ENCODE results near the gene SCAP. TPM values are rescaled to one million over a fixed set of nuclear protein-coding genes. Genes with fewer than 3 reads are reported as not detected.
"Not testable (repeated sequence)": the region's sequence is repeated elsewhere in the genome, so short reads cannot be mapped to it uniquely, and the experiment has no call there.

SCAP gene
- total RNA-seq = 86.3 and 87.2 TPM in 2 replicates

DNA sequence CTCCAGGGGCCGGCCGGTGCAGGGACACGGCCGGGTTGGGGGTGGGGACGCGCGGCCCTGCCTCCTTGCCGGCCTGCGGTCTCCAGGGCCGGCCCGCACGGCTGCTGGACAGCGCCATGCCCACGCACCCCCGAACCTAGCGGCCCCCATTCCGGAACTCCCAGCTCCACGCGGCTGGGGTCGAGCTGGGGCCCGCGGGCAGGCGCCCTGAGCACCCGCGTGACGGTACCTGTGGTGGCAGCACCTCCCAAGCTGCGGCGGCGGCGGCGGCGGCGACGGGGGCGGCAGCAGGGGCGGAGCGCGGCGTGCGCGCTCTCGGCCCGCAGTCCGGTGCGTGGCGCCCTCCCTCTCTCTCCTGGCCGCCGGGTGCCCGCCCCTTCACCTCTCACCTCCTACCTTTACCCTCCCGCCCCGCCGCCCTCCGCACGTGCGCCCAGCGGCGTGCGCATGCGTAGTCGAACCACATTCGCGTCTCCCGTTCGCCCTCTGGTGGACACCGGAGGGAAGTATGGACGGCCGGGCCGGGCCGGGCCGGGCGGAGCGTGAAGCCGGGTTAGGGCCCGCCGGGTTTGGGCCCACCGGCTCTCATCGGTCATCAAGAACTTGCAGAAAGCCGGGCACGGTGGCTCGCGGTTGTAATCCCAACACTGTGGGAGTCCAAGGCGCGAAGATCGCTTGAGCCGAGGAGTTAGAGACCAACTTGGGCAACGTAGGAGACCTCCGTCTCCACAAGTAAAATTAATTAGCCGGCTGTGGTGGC lies at the start of gene SCAP:
Gene SCAP, minus strand, starts transcription at position 372 of the 760 bp plus-strand sequence. CDS start 32,948 bp downstream, outside the sequence.
- peaks cover 25% of the 10 kb centered on the region for H3K4me1 Mint-ChIP-seq
- H3K36me3 Mint-ChIP-seq (ENCODE audit: low read depth) = peaks cover 5% of the 10 kb centered on the region
- H3K9me3 Mint-ChIP-seq = no peaks in the 10 kb centered on the region
- intact Hi-C loops (cut with micrococcal nuclease) = loop anchor here (1.0 to 10.0 kb wide), 5 partner anchors 9 to 521 kb away; partner anchors contain the start of genes ELP6, KIF9 and KLHL18
- H3K27me3 Mint-ChIP-seq = peaks cover 2% of the 10 kb centered on the region
- H3K4me3 Mint-ChIP-seq = peak within 1 kb of the TSS; percentile 88
- H3K27ac Mint-ChIP-seq = peak within 1 kb of the TSS; percentile 94
- peak; percentile 99 for DNase-seq

DNA sequence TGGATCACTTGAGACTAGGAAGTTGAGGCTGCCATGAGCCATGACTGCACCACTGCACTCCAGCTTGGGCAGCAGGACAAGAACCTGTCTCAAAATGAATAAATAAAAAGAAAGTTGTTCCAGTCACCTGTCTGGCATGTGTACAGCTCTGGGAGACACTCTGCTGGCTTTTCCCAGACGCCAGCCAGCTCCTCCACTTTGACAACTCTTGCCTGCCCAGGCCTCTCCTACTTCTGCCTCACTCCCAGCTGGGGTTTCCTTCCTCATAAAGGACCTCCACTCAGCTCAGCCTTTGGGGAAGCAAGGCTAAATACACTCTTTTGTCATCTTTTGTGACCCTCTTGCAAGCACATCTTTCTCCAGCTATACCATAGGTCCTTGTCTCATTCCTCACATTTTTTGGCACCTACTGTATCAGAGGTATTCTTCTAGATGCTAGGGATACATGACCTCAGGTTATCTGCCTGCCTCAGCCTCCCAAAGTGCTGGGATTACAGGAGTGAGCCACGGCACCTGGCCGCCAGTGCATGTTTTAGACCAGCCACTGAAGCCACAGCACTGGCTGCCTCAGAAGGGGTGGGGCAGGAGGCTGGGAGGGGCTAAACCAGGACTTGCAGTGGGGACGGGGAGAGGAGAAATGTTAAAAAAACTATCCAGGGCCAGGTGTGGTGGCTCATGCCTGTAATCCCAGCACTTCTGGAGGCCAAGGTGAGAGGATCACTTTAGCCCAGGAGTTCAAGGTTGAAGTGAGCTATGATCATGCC lies 47.8 kb upstream of the SCAP start:
- intact Hi-C loops (cut with micrococcal nuclease) = loop anchor here (5.0 to 10.0 kb wide), 2 partner anchors 54 to 631 kb away; partner anchors contain the start of gene CSPG5
- H3K4me1 Mint-ChIP-seq = peaks cover 4% of the 10 kb centered on the region

DNA sequence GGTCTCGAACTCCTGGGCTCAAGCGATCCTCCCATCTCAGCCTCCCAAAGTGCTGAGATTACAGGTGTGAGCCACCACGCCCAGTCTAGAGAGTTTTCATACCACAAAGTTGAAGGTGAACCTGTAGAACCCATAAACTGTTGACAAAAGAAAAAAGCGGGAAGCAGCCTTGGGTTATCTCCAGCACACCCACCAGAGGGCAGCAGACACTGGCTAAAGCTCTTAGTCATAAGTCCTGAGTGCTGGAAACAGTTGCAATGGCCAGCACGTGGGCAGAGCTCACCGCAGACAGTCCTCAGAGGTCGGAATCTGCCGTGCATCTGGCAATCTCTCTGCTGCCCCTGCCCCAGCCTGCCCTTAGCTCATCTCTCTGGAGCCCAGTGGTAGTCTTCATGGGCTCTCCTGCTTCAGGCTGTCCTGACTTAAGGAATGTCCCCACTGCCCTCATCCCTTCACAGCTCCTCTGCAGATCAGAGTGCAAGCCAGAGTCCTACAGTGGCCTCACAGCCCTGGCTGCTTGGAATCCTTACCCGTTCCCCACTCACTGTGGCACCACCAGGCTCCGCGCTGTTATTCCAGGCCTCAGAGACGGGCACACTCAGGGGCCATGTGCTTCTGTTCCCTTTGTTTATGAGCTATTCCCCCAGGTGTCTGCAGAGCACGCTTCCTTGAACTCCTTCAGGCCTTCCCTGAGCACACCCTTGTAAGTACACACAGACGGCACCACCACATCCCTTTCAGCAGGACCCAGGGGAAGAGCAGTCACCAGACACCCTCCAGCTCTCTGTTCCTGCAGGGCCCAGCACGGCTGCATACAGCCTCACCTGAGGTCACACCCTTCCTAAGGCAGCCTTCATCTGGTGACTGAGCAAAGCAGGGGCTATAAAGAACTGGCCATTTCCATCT lies 46.6 kb upstream of the SCAP start:
- Mint-ChIP-seq H3K27ac (peak overlapping the region; percentile 41), H3K4me3 (no peak overlapping the region), H3K9me3 (no peaks in the 10 kb centered on the region), H3K36me3 (ENCODE audit: low read depth) (no peaks in the 10 kb centered on the region), H3K27me3 (no peaks in the 10 kb centered on the region), H3K4me1 (peaks cover 4% of the 10 kb centered on the region)
- DNase-seq = peak; percentile 93
- intact Hi-C loops (cut with micrococcal nuclease) = loop anchor here (1.0 to 10.0 kb wide), 5 partner anchors 55 to 632 kb away; partner anchors contain the start of gene CSPG5

More for the DNA sequence above, 47.8 kb upstream of the SCAP start:
- Mint-ChIP-seq H3K4me3 (no peak overlapping the region), H3K9me3 (peaks cover 4% of the 10 kb centered on the region), H3K36me3 (ENCODE audit: low read depth) (no peaks in the 10 kb centered on the region), H3K27ac (no peak overlapping the region), H3K27me3 (no peaks in the 10 kb centered on the region)
- no peak for DNase-seq

DNA sequence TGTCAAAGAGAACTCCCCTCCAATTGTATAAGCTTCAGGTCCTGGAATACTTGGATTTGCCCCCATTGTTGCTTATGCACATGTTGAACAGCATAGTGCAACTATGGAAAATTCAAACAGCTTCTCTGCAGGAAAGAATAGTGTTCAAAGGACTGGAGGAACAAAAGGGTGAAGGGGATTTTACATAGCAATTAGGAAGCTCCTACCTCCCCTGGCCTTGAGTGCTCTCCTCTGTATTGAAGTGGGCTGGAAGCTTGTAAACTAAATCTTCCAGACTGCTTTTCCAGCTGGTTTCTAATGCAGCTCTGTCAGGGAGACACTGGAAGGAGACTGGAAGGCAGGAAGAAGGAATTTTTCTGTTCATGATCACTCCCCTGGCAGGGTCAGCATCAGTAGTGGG lies 45.0 kb upstream of the SCAP start:
- no peaks in the 10 kb centered on the region for H3K36me3 Mint-ChIP-seq (ENCODE audit: low read depth)
- H3K27ac Mint-ChIP-seq = no peak overlapping the region
- H3K4me3 Mint-ChIP-seq = no peak overlapping the region
- intact Hi-C loops (cut with micrococcal nuclease) = loop anchor here (5.0 to 10.0 kb wide), 2 partner anchors 57 to 634 kb away; partner anchors contain the start of gene CSPG5
- peaks cover 2% of the 10 kb centered on the region for H3K27me3 Mint-ChIP-seq
- H3K9me3 Mint-ChIP-seq = no peaks in the 10 kb centered on the region
- H3K4me1 Mint-ChIP-seq = peaks cover 4% of the 10 kb centered on the region
- DNase-seq = no peak

DNA sequence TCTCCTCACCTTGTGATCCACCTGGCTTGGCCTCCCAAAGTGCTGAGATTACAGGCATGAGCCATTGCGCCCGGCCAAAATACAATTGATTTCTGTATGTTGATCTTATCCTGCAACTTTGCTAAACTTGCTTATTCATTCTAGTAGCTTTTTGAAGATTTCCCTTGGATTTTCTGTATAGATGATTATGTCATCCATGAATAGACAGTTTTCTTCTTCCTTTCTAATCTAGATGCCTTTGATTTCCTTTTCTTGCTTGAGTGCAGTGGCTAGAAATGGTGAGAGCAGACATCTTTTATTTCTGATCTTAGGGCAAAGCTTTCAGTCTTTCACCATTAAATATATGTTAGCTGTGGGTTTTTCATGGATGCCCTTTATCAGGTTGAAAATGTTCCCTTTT lies 42.2 kb upstream of the SCAP start:
- Mint-ChIP-seq H3K27ac (no peak overlapping the region), H3K27me3 (peaks cover 13% of the 10 kb centered on the region), H3K4me3 (no peak overlapping the region), H3K36me3 (ENCODE audit: low read depth) (peaks cover 1% of the 10 kb centered on the region), H3K9me3 (no peaks in the 10 kb centered on the region), H3K4me1 (peaks cover 8% of the 10 kb centered on the region)
- no peak for DNase-seq
- intact Hi-C loops (cut with micrococcal nuclease) = no loop called here

DNA sequence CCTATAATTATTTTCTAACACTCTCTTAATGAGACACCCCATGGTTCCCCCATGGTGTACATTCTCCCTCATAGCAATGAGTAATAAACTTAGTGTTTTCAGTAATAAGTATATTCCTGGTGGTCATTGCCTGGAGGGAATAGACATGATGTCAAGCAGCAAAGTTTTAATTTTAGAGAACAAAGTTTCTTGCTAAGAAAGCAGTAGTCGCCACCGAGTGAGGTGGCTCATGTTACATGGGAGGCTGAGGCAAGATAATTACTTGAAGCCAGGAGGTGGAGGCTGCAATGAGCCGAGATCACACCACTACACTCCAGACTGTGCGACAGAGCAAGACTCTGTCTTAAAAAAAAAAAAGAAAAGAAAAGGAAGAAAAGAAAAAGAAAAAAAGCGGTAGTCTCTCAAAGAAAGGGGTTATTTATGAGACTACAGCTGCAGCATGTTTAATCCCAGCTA lies 40.2 kb upstream of the SCAP start:
- DNase-seq = no peak
- Mint-ChIP-seq H3K4me3 (no peak overlapping the region), H3K9me3 (no peaks in the 10 kb centered on the region), H3K27ac (no peak overlapping the region), H3K27me3 (peaks cover 13% of the 10 kb centered on the region), H3K36me3 (ENCODE audit: low read depth) (peaks cover 7% of the 10 kb centered on the region), H3K4me1 (peaks cover 14% of the 10 kb centered on the region)
- intact Hi-C loops (cut with micrococcal nuclease) = no loop called here

DNA sequence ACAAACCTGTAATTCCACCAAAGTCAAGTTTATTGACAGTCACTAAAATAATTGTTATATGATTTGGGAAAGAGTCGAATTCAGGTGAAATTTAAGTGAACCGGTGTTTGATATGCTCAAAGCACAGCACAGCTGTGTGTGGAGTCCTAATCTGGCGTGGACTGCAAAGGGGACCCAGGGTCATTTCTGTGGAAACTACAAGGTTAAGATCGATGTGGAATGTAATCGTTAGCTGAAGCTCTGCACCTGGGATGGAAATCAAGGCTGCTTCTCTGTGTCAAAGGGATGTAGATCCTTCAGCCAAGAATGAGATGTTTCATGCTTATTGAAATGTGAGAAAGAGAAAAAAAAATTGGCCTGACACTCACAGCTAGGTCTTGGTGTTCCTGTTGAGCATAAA lies 39.4 kb upstream of the SCAP start:
- H3K27ac Mint-ChIP-seq = peak overlapping the region; percentile 88
- H3K9me3 Mint-ChIP-seq = no peaks in the 10 kb centered on the region
- H3K4me1 Mint-ChIP-seq = peaks cover 17% of the 10 kb centered on the region
- DNase-seq = no peak
- peaks cover 13% of the 10 kb centered on the region for H3K27me3 Mint-ChIP-seq
- intact Hi-C loops (cut with micrococcal nuclease) = no loop called here
- peaks cover 11% of the 10 kb centered on the region for H3K36me3 Mint-ChIP-seq (ENCODE audit: low read depth)
- peak overlapping the region; percentile 81 for H3K4me3 Mint-ChIP-seq

DNA sequence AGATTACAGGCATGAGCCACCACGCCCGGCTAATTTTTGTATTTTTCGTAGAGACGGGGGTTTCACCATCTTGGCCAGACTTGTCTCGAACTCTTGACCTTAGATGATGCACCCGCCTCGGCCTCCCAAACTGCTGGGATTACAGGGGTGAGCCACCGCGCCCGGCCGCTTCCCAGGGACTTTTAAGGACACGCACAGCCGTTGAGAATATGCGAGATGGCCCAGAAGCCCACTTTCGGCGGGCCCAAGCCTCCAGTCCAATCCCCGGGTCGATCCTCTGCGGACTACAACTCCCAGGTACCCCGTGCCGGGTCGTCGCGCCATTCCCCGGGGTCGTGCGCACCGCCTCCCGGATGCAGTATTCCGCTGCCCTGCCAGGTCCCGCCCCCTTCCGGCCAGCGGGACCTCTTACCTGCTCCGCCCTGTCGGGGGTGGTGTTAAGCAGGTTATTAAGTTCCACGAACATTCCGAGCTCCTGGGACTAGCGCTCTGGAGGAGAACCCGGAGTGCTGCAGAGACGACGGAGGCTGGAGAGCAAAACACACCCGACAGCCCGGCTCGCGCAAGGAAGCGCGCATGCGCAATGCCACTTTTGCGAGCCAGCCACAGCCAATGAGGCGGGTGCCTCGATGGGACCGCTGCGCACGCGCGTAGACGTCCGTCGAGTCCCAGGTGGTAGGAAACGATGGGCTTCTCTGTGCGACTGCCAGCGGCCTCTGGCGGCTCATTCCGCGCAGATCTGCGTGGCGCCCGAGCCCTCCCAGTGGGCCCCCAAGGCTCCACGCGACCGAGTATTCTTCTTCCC lies 37.6 kb upstream of the SCAP start, which contains the start of gene ELP6:
Gene ELP6, minus strand, starts transcription at position 588 of the 805 bp plus-strand sequence. Its CDS starts 122 bp downstream, at position 466.
- no peaks in the 10 kb centered on the region for H3K9me3 Mint-ChIP-seq
- peaks cover 13% of the 10 kb centered on the region for H3K27me3 Mint-ChIP-seq
- peak within 1 kb of the TSS; percentile 98 for H3K4me3 Mint-ChIP-seq
- H3K27ac Mint-ChIP-seq = peak within 1 kb of the TSS; percentile 98
- H3K36me3 Mint-ChIP-seq (ENCODE audit: low read depth) = peaks cover 24% of the 10 kb centered on the region
- peaks cover 17% of the 10 kb centered on the region for H3K4me1 Mint-ChIP-seq
- intact Hi-C loops (cut with micrococcal nuclease) = loop anchor here (1.0 to 2.0 kb wide), 6 partner anchors 38 to 575 kb away; partner anchors contain the start of genes DHX30, SCAP and SMARCC1
- DNase-seq = peak; percentile 99

DNA sequence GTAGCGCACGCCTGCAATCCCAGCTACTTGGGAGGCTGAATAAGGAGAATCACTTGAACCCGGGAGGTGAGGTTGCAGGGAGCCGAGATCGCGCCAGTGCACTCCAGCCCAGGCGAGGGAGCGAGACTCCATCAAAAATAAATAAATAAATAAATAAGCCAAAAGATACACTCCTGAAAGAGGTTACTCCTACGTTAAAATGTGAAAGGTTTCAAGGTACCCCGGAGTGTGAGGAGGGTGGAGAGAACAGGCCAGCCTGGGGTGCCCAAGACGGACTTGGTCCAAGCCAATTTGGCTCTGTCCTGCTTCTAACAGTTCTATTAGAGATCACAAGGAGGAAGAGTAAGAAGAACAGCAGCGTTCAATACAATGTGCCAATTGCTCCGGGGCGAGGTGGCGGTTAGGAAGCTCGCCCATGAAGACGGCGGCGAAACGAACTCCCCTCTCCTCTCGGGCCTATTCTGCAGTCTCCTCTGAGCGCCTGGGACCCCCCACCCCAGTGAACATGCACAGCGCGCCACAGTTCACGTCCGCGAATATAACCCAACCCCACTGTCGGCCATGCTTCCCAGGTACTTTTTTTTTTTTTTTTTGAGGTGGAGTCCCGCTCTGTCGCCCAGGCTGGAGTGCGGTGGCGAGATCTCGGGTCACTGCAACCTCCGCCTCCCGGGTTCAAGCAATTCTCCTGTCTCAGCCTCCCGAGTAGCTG lies 36.8 kb upstream of the SCAP start:
- intact Hi-C loops (cut with micrococcal nuclease) = loop anchor here (1.0 to 2.0 kb wide), 6 partner anchors 37 to 576 kb away; partner anchors contain the start of genes DHX30, SCAP and SMARCC1
- peak overlapping the region; percentile 98 for H3K27ac Mint-ChIP-seq
- H3K36me3 Mint-ChIP-seq (ENCODE audit: low read depth) = peaks cover 28% of the 10 kb centered on the region
- peak; percentile 83 for DNase-seq
- no peaks in the 10 kb centered on the region for H3K9me3 Mint-ChIP-seq
- H3K4me3 Mint-ChIP-seq = peak overlapping the region; percentile 98
- H3K27me3 Mint-ChIP-seq = peaks cover 13% of the 10 kb centered on the region
- peaks cover 17% of the 10 kb centered on the region for H3K4me1 Mint-ChIP-seq

DNA sequence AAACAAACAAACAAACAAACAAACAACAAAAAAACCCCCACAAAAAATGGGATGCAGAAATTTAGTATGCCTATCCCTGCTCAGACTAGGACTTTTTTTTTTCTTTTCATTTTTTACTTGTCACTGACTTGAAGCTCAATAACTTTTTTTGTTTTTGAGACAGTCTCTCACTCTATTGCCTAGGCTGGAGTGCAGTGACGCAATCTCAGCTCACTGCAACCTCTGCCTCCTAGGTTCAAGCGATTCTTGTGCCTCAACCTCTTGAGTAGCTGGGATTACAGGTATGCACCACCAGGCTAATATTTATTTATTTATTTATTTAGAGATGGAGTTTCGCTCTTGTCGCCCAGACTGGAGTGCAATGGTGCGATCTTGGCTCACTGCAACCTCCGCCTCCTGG lies 29.5 kb upstream of the SCAP start:
- intact Hi-C loops (cut with micrococcal nuclease); H3K4me3 Mint-ChIP-seq; H3K27me3 Mint-ChIP-seq; H3K4me1 Mint-ChIP-seq; H3K9me3 Mint-ChIP-seq; DNase-seq; H3K27ac Mint-ChIP-seq: not testable (repeated sequence)
- H3K36me3 Mint-ChIP-seq (ENCODE audit: low read depth) = peaks cover 51% of the 10 kb centered on the region

DNA sequence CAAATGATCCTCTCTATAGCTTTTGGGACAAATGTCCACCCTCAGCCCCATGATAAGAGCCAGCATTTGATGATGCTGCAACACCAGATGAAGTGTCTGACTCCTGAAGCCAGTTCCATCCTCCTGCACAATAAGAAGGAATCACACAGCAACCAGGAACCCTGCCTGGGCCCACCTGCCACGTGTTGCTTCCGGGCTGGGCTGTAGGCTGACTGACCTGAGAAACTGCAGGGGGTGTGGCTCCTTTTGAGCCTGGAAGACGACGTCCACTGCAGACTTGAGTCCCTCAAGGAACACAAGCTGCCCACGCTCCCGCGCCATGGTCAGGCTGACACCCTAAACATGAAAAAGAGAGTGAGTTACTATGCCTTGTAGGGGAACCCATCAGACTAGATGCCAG lies 28.4 kb upstream of the SCAP start:
- Mint-ChIP-seq H3K4me3 (no peak overlapping the region), H3K9me3 (no peaks in the 10 kb centered on the region), H3K4me1 (no peaks in the 10 kb centered on the region), H3K27me3 (no peaks in the 10 kb centered on the region), H3K36me3 (ENCODE audit: low read depth) (peaks cover 49% of the 10 kb centered on the region), H3K27ac (no peak overlapping the region)
- DNase-seq = no peak
- intact Hi-C loops (cut with micrococcal nuclease) = no loop called here

DNA sequence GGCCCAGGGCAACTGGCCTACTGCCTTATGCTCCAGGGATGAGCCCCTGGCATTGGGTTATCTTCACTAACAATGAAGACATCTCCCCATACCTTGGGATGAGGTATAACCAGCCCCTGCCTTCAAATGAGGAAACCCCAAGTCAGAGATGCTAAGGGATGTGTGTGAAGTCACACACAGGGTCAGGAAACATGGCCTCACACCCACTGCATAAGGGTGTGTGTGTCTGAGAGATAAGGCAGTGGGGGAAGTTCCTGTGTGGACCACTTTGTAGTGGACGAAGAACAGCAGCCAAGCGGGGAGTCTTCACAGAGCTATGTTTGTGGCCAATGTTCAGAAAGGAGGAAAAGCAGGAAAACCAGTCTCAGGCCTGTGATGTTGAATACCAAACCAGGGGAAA lies 27.3 kb upstream of the SCAP start:
- no peak overlapping the region for H3K4me3 Mint-ChIP-seq
- H3K9me3 Mint-ChIP-seq = no peaks in the 10 kb centered on the region
- DNase-seq = no peak
- H3K4me1 Mint-ChIP-seq = no peaks in the 10 kb centered on the region
- no peaks in the 10 kb centered on the region for H3K27me3 Mint-ChIP-seq
- H3K27ac Mint-ChIP-seq = no peak overlapping the region
- peaks cover 48% of the 10 kb centered on the region for H3K36me3 Mint-ChIP-seq (ENCODE audit: low read depth)
- intact Hi-C loops (cut with micrococcal nuclease) = no loop called here
